ENCODE data around the gene SMARCC1.

- TF ChIP-seq POLR2A (IDR thresholded peaks at IDR 0.05; ENCODE audit: low read length) (no peak), CTCF (IDR thresholded peaks at IDR 0.05) (no peak), MAFK (IDR thresholded peaks at IDR 0.05; ENCODE audit: partially characterized antibody) (no peak), CHD2 (IDR thresholded peaks at IDR 0.05; ENCODE audit: low read length, partially characterized antibody) (no peak), PHF8 (IDR thresholded peaks at IDR 0.05; ENCODE audit: borderline replicate concordance, low read depth) (no peak), HMGXB4 (CRISPR knock-in tag; IDR thresholded peaks at IDR 0.05; ENCODE audit: borderline replicate concordance) (no peak), CEBPB (IDR thresholded peaks at IDR 0.05) (no peak), RFX5 (IDR thresholded peaks at IDR 0.05) (no peak)
Measured at GRCh38 chr3:47588587-47588986, 193.1 kb downstream of the SMARCC1 start.

All from A549 (cell line).